GM21619 (cell line): Measurements from ENCODE around the gene GRIN2A.

Source experiments
- ATAC-seq: cut with Tn5 transposase; IDR thresholded peaks from one replicate; pipeline ENCODE4 v1.9.1; 2021; ENCODE audit not compliant: unreplicated experiment

The GRIN2A gene

GRCh38 chr16:9837481-9837880 is 344.7 kb downstream of the GRIN2A start:
- no peak for ATAC-seq

GRCh38 chr16:9836118-9836736 is 346.0 kb downstream of the GRIN2A start:
- no peak for ATAC-seq

- ATAC-seq, result no peak
Observed at GRCh38 chr16:9827062-9827752, 355.0 kb downstream of the GRIN2A start.

- ATAC-seq, result no peak
Observed at GRCh38 chr16:9826656-9827055, 355.6 kb downstream of the GRIN2A start.

- no peak for ATAC-seq
Observed at GRCh38 chr16:9824200-9825068, 357.8 kb downstream of the GRIN2A start.

- no peak for ATAC-seq
Observed at GRCh38 chr16:9823510-9823909, 358.7 kb downstream of the GRIN2A start.

GRCh38 chr16:9821970-9822369 is 360.3 kb downstream of the GRIN2A start:
- no peak for ATAC-seq

GRCh38 chr16:9821331-9821730 is 360.9 kb downstream of the GRIN2A start:
- ATAC-seq, result no peak

- ATAC-seq, result no peak
Observed at GRCh38 chr16:9820476-9821246, 361.6 kb downstream of the GRIN2A start.

- no peak for ATAC-seq
Observed at GRCh38 chr16:9818702-9819101, 363.5 kb downstream of the GRIN2A start.

- ATAC-seq, result no peak
Observed at GRCh38 chr16:9817586-9817985, 364.6 kb downstream of the GRIN2A start.

GRCh38 chr16:9816644-9817043 is 365.6 kb downstream of the GRIN2A start:
- ATAC-seq, result no peak

GRCh38 chr16:9813665-9814064 is 368.6 kb downstream of the GRIN2A start:
- ATAC-seq, result no peak

GRCh38 chr16:9808210-9808609 is 374.0 kb downstream of the GRIN2A start:
- no peak for ATAC-seq

- no peak for ATAC-seq
Observed at GRCh38 chr16:9807302-9807701, 374.9 kb downstream of the GRIN2A start.

GRCh38 chr16:9805109-9805508 is 377.1 kb downstream of the GRIN2A start:
- ATAC-seq, result no peak

GRCh38 chr16:9802160-9802559 is 380.1 kb downstream of the GRIN2A start:
- no peak for ATAC-seq

- no peak for ATAC-seq
Observed at GRCh38 chr16:9801651-9802050, 380.6 kb downstream of the GRIN2A start.

GRCh38 chr16:9800186-9800738 is 382.0 kb downstream of the GRIN2A start:
- ATAC-seq, result no peak

- ATAC-seq, result no peak
Observed at GRCh38 chr16:9798952-9799580, 383.2 kb downstream of the GRIN2A start.
